GM12891 (cell line): ENCODE measurements around the gene METAP1.

Source experiments
- PAX5 ChIP-seq: IDR thresholded peaks from 2 replicates; pipeline ENCODE4 v1.6.1; 2011; ENCODE audit warnings: low read length, moderate library complexity, mild to moderate bottlenecking; ENCODE audit not compliant: insufficient read depth, severe bottlenecking
- POLR2A ChIP-seq: IDR thresholded peaks from 2 replicates; pipeline ENCODE4 v1.6.1; 2011; ENCODE audit warnings: low read depth, low read length, control low read depth
- POLR2AphosphoS5 ChIP-seq: IDR thresholded peaks from 2 replicates; pipeline ENCODE4 v1.6.1; 2011; ENCODE audit warnings: low read depth, low read length, control low read depth
- POU2F2 ChIP-seq: IDR thresholded peaks from 2 replicates; pipeline ENCODE4 v1.6.1; 2011; ENCODE audit warnings: low read depth, mild to moderate bottlenecking, control low read depth, low read length, moderate library complexity
- SPI1 ChIP-seq: IDR thresholded peaks from 2 replicates; pipeline ENCODE4 v1.6.1; 2011; ENCODE audit warnings: low read depth, low read length, control low read depth
- TAF1 ChIP-seq: IDR thresholded peaks from 2 replicates; pipeline ENCODE4 v1.6.1; 2011; ENCODE audit warnings: low read depth, low read length, control low read depth

GRCh38 chr4:98958065-98958464 lies 37.5 kb upstream of the METAP1 start:
- TF ChIP-seq TAF1 (no peak), POLR2A (no peak), PAX5 (no peak), POLR2AphosphoS5 (no peak), POU2F2 (no peak), SPI1 (no peak)
